ENCODE results near the gene POLR3C. TPM values are rescaled to one million over a fixed set of nuclear protein-coding genes. Genes with fewer than 3 reads are reported as not detected.

Gene POLR3C
- total RNA-seq, 1 donor from 2014 or later, result 43.4 TPM

DNA sequence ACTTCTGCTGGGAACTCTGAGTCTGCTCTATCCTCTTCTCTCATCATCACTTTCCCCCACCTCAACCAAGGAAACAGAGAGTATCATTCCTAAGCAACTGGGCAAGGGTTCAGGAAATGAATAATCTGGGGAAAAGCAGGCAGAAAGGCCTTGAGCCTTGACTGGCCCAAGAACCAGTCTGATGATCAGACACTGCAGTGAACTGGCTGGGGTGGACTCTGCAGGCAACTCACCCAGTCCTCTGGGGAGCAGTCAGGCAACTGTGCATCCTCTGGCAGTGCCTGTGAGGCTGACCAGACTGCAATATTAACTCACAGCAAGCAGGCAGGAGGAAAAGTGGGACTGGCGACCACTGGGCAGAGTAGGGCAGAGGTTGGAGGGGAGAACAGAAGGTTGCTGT, 60.7 kb downstream of the POLR3C start:
- peak overlapping the region; percentile 88 for H3K4me3 Mint-ChIP-seq (ENCODE audit: unreplicated experiment)
- H3K9me3 Mint-ChIP-seq (ENCODE audit: unreplicated experiment), result no peaks in the 10 kb centered on the region
- no peak for TF ChIP-seq CTCF (IDR thresholded peaks at IDR 0.05; ENCODE audit: partially characterized antibody, unreplicated experiment)
- peaks cover 9% of the 10 kb centered on the region for H3K4me1 Mint-ChIP-seq (ENCODE audit: low read depth, unreplicated experiment)
- no peaks in the 10 kb centered on the region for H3K36me3 Mint-ChIP-seq (ENCODE audit: unreplicated experiment)
- DNase-seq, result peak; percentile 59
- H3K27ac Mint-ChIP-seq (ENCODE audit: unreplicated experiment), result peak overlapping the region; percentile 65
- H3K27me3 Mint-ChIP-seq (ENCODE audit: unreplicated experiment), result peaks cover 13% of the 10 kb centered on the region

- peak; percentile 86 for DNase-seq
- Mint-ChIP-seq H3K27me3 (ENCODE audit: unreplicated experiment) (peaks cover 13% of the 10 kb centered on the region), H3K4me3 (ENCODE audit: unreplicated experiment) (peak within 1 kb of the TSS; percentile 88), H3K9me3 (ENCODE audit: unreplicated experiment) (no peaks in the 10 kb centered on the region), H3K4me1 (ENCODE audit: low read depth, unreplicated experiment) (peaks cover 9% of the 10 kb centered on the region), H3K36me3 (ENCODE audit: unreplicated experiment) (no peaks in the 10 kb centered on the region), H3K27ac (ENCODE audit: unreplicated experiment) (peak within 1 kb of the TSS; percentile 65)
- no peak for TF ChIP-seq CTCF (IDR thresholded peaks at IDR 0.05; ENCODE audit: partially characterized antibody, unreplicated experiment)
Measured at GRCh38 chr1:145885738-145886287, 61.8 kb downstream of the POLR3C start, which contains the start of gene ANKRD35. TSS of gene ANKRD35 (minus strand) at chr1:145885866. CDS start at chr1:145885758, 108 bp downstream.

DNA sequence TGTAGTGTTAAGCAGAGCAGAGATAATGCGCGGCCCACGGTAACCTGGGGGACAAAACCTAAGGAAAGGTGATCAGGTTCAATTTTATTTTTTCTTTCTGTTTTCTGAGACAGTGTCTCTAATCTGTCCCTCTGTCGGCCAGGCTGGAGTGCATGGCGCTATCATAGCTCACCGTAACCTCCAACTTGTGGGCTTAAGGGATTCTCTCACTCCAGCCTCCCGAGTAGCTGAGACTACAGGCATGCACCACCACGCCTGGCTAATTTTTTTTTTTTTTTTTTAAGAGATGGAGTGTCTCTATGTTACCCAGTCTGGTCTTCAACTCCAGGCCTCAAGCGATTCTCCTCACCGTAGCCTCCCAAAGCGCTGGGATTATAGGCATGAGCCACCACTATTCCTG, 62.4 kb downstream of the POLR3C start:
- no peak for TF ChIP-seq CTCF (IDR thresholded peaks at IDR 0.05; ENCODE audit: partially characterized antibody, unreplicated experiment)
- Mint-ChIP-seq H3K9me3 (ENCODE audit: unreplicated experiment) (no peaks in the 10 kb centered on the region), H3K27ac (ENCODE audit: unreplicated experiment) (peak overlapping the region; percentile 62), H3K4me1 (ENCODE audit: low read depth, unreplicated experiment) (peaks cover 9% of the 10 kb centered on the region), H3K27me3 (ENCODE audit: unreplicated experiment) (peaks cover 13% of the 10 kb centered on the region), H3K36me3 (ENCODE audit: unreplicated experiment) (no peaks in the 10 kb centered on the region), H3K4me3 (ENCODE audit: unreplicated experiment) (peak overlapping the region; percentile 88)
- DNase-seq, result no peak

- no peak for TF ChIP-seq CTCF (IDR thresholded peaks at IDR 0.05; ENCODE audit: partially characterized antibody, unreplicated experiment)
- Mint-ChIP-seq H3K27ac (ENCODE audit: unreplicated experiment) (no peak overlapping the region), H3K36me3 (ENCODE audit: unreplicated experiment) (no peaks in the 10 kb centered on the region), H3K27me3 (ENCODE audit: unreplicated experiment) (peaks cover 13% of the 10 kb centered on the region), H3K4me1 (ENCODE audit: low read depth, unreplicated experiment) (peaks cover 9% of the 10 kb centered on the region), H3K4me3 (ENCODE audit: unreplicated experiment) (peak overlapping the region; percentile 88), H3K9me3 (ENCODE audit: unreplicated experiment) (no peaks in the 10 kb centered on the region)
- DNase-seq, result no peak
Measured at GRCh38 chr1:145886816-145887215, 62.8 kb downstream of the POLR3C start.

GRCh38 chr1:145887631-145888030, 63.6 kb downstream of the POLR3C start:
- no peak for TF ChIP-seq CTCF (IDR thresholded peaks at IDR 0.05; ENCODE audit: partially characterized antibody, unreplicated experiment)
- no peak overlapping the region for H3K4me3 Mint-ChIP-seq (ENCODE audit: unreplicated experiment)
- no peaks in the 10 kb centered on the region for H3K36me3 Mint-ChIP-seq (ENCODE audit: unreplicated experiment)
- H3K4me1 Mint-ChIP-seq (ENCODE audit: low read depth, unreplicated experiment), result peaks cover 13% of the 10 kb centered on the region
- H3K9me3 Mint-ChIP-seq (ENCODE audit: unreplicated experiment), result no peaks in the 10 kb centered on the region
- H3K27me3 Mint-ChIP-seq (ENCODE audit: unreplicated experiment), result peaks cover 16% of the 10 kb centered on the region
- no peak overlapping the region for H3K27ac Mint-ChIP-seq (ENCODE audit: unreplicated experiment)
- no peak for DNase-seq

Measured in glutamatergic neuron (in vitro differentiated cells).